Ovary (tissue), 3 donors: ENCODE results near the gene ADAMTS20.

ENCODE experiments used
- EP300 ChIP-seq: sonication (generic); formaldehyde crosslinking; IDR thresholded peaks from one replicate; pipeline ENCODE4 v1.6.1; 2017; ENCODE audit warnings: antibody characterized with exemption
- TF ChIP-seq, protein P1 (sequence below), 3 donors: fragments of 450-650 bp in 2 of 3; fragments of 200-600 bp in 1 of 3; IDR thresholded peaks; one replicate each; pipeline versions ENCODE4 v1.5.1 to v1.8.0; 2016 to 2022; ENCODE audit warnings: antibody characterized with exemption in 3 of 3, mild to moderate bottlenecking in 1 of 3
- donor health status: DM: no; HTN: no; CAD: no.

- TF ChIP-seq, protein P1, sequence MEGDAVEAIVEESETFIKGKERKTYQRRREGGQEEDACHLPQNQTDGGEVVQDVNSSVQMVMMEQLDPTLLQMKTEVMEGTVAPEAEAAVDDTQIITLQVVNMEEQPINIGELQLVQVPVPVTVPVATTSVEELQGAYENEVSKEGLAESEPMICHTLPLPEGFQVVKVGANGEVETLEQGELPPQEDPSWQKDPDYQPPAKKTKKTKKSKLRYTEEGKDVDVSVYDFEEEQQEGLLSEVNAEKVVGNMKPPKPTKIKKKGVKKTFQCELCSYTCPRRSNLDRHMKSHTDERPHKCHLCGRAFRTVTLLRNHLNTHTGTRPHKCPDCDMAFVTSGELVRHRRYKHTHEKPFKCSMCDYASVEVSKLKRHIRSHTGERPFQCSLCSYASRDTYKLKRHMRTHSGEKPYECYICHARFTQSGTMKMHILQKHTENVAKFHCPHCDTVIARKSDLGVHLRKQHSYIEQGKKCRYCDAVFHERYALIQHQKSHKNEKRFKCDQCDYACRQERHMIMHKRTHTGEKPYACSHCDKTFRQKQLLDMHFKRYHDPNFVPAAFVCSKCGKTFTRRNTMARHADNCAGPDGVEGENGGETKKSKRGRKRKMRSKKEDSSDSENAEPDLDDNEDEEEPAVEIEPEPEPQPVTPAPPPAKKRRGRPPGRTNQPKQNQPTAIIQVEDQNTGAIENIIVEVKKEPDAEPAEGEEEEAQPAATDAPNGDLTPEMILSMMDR (IDR thresholded peaks at IDR 0.05): no peak
- no peak for TF ChIP-seq EP300
Measured at GRCh38 chr12:43556057-43556456, 4.1 kb upstream of the ADAMTS20 start.
